HCT116 (cell line): ENCODE data around the gene INO80. TPM values are rescaled to one million over a fixed set of nuclear protein-coding genes. Genes with fewer than 3 reads are reported as not detected.

Experiments used
- ATAC-seq: fragments of 200-7000 bp; cut with Tn5 transposase; 2 replicates; pipeline ENCODE4 v1.9.1; 2020; ENCODE audit warnings: mild to moderate bottlenecking, moderate library complexity
- BruUV-seq: library from RNA; stranded (reverse); fragments of 400-500 nt; replicated peaks from 2 replicates; lab custom pipeline; 2021; lab: Mats Ljungman, UMichigan
- CTCF ChIA-PET: fragments of 300-600 bp; sonication (Branson Sonifier 250); formaldehyde crosslinking; loops from one replicate; lab custom pipeline; 2021; ENCODE audit warnings: antibody characterized with exemption; lab: Charles Lee
- POLR2A ChIA-PET: fragments of 300-600, 350-600 bp; sonication (Branson Sonifier 250); formaldehyde crosslinking; loops from one replicate; lab custom pipeline; 2021; ENCODE audit warnings: antibody characterized with exemption; lab: Charles Lee
- RAD21 ChIA-PET, 2 experiments: fragments of 300-600 bp; sonication (Branson Sonifier 250); formaldehyde crosslinking; loops; one replicate each; lab custom pipeline; 2023; ENCODE audit warnings: low total read pairs in 2 of 2; ENCODE audit not compliant: uncharacterized antibody in 2 of 2, unreplicated experiment in 2 of 2, low non-redundant PET in 1 of 2; lab: Charles Lee
- DNase-seq: peaks from one replicate; pipeline ENCODE4 v3.0.0-alpha.2; 2010; ENCODE audit warnings: low read depth, low spot score
- H2AFZ ChIP-seq: fragments of 200-600 bp; shearing (Covaris generic), sonication (generic); 2 replicates; pipeline ENCODE4 v1.6.1; 2017; ENCODE audit warnings: low read depth, mixed run types, mixed read lengths, antibody characterized with exemption, low read length; ENCODE audit not compliant: poor library complexity, severe bottlenecking
- H3K27ac ChIP-seq: 2 replicates; pipeline ENCODE4 v1.5.1; 2012; ENCODE audit warnings: low read depth, low read length
- H3K27me3 ChIP-seq: fragments of 200-600 bp; sonication (generic); 2 replicates; pipeline ENCODE4 v1.6.1; 2016; ENCODE audit warnings: mixed run types, low read length, mixed read lengths; ENCODE audit not compliant: insufficient read depth
- H3K36me3 ChIP-seq, 2 experiments: fragments of 200-500 bp in 1 of 2; fragments of 200-600 bp in 1 of 2; sonication (Bioruptor generic) in 1 of 2; sonication (generic) in 1 of 2; 2 replicates each; pipeline versions ENCODE4 v1.5.1 to v1.6.1; 2014 to 2016; ENCODE audit warnings: low read length in 2 of 2, inconsistent platforms in 1 of 2, mixed read lengths in 1 of 2, mixed run types in 1 of 2; ENCODE audit not compliant: insufficient read depth in 2 of 2, control insufficient read depth in 1 of 2
- H3K4me1 ChIP-seq, 2 experiments: fragments of 200-600 bp in 1 of 2; sonication (generic) in 1 of 2; 2 replicates each; pipeline versions ENCODE4 v1.5.1 to v1.6.1; 2012 to 2017; ENCODE audit warnings: low read length in 2 of 2, inconsistent platforms in 1 of 2, mild to moderate bottlenecking in 1 of 2, mixed read lengths in 1 of 2, mixed run types in 1 of 2, moderate library complexity in 1 of 2; ENCODE audit not compliant: insufficient read depth in 2 of 2, control insufficient read depth in 1 of 2
- H3K4me2 ChIP-seq: fragments of 200-600 bp; sonication (generic); 2 replicates; pipeline ENCODE4 v1.6.1; 2017; ENCODE audit warnings: mixed run types, low read length, mixed read lengths
- H3K4me3 ChIP-seq, 2 experiments: fragments of 200-600 bp in 1 of 2; sonication (generic) in 1 of 2; replicated peaks in 1 of 2; 2 replicates each; pipeline ENCODE4 v1.5.1; 2011 to 2016; ENCODE audit warnings: low read length in 2 of 2, control low read depth in 1 of 2, low read depth in 1 of 2, mild to moderate bottlenecking in 1 of 2, mixed read lengths in 1 of 2, mixed run types in 1 of 2
- H3K79me2 ChIP-seq: fragments of 200-600 bp; sonication (generic); 2 replicates; pipeline ENCODE4 v1.6.1; 2017; ENCODE audit warnings: mild to moderate bottlenecking, mixed run types, low read length, moderate library complexity, mixed read lengths; ENCODE audit not compliant: insufficient read depth
- H3K9ac ChIP-seq: fragments of 200-600 bp; sonication (generic); 2 replicates; pipeline ENCODE4 v1.6.1; 2016; ENCODE audit warnings: low read length, mixed read lengths
- H3K9me2 ChIP-seq: fragments of 200-600 bp; sonication (generic), shearing (Covaris generic); 2 replicates; pipeline ENCODE4 v1.6.1; 2017; ENCODE audit warnings: mixed run types, mild to moderate bottlenecking, moderate library complexity; ENCODE audit not compliant: insufficient read depth
- H3K9me3 ChIP-seq, 2 experiments: fragments of 200-500 bp in 1 of 2; fragments of 200-600 bp in 1 of 2; sonication (Bioruptor generic) in 1 of 2; sonication (generic) in 1 of 2; 2 replicates each; pipeline ENCODE4 v1.6.1; 2014 to 2017; ENCODE audit warnings: low read length in 2 of 2, mixed read lengths in 2 of 2, inconsistent platforms in 1 of 2, low read depth in 1 of 2, mild to moderate bottlenecking in 1 of 2, mixed run types in 1 of 2, moderate library complexity in 1 of 2; ENCODE audit not compliant: control insufficient read depth in 1 of 2, insufficient read depth in 1 of 2
- H4K20me1 ChIP-seq: fragments of 200-600 bp; sonication (generic), shearing (Covaris generic); 2 replicates; pipeline ENCODE4 v1.6.1; 2017; ENCODE audit warnings: mixed run types, mild to moderate bottlenecking, moderate library complexity; ENCODE audit not compliant: insufficient read depth
- CBX3 ChIP-seq: IDR thresholded peaks from 2 replicates; pipeline ENCODE4 v1.6.1; 2012; ENCODE audit warnings: low read depth
- EGR1 ChIP-seq: IDR thresholded peaks from 2 replicates; pipeline ENCODE4 v1.6.1; 2012; ENCODE audit warnings: low read depth
- FOSL1 ChIP-seq: IDR thresholded peaks from 2 replicates; pipeline ENCODE4 v1.6.1; 2012; ENCODE audit warnings: low read depth
- MAX ChIP-seq: IDR thresholded peaks from 2 replicates; pipeline ENCODE4 v1.6.1; 2012
- POLR2AphosphoS5 ChIP-seq: IDR thresholded peaks from 2 replicates; pipeline ENCODE4 v1.6.1; 2011; ENCODE audit warnings: mild to moderate bottlenecking, low read depth, low read length, moderate library complexity
- RAD21 ChIP-seq: IDR thresholded peaks from 2 replicates; pipeline ENCODE4 v1.6.1; 2012; ENCODE audit warnings: low read depth, mild to moderate bottlenecking
- SIN3A ChIP-seq: IDR thresholded peaks from 2 replicates; pipeline ENCODE4 v1.6.1; 2012; ENCODE audit warnings: low read depth
- SP1 ChIP-seq: IDR thresholded peaks from 2 replicates; pipeline ENCODE4 v1.6.1; 2012; ENCODE audit warnings: low read depth
- SRF ChIP-seq: IDR thresholded peaks from 2 replicates; pipeline ENCODE4 v1.6.1; 2012; ENCODE audit warnings: low read depth
- ZNF274 ChIP-seq: fragments of 200-500 bp; sonication (Bioruptor generic); IDR thresholded peaks from 2 replicates; pipeline ENCODE4 v1.6.1; 2014; ENCODE audit warnings: mild to moderate bottlenecking, low read depth, low read length, inconsistent platforms
- intact Hi-C: fragments of 100-400 bp; cut with micrococcal nuclease; formaldehyde crosslinking; loops from 2 replicates; pipeline ENCODE4 v1.10.0; 2022
- total RNA-seq: library from RNA; stranded (reverse); gene quantifications from one replicate; pipeline ENCODE4 v1.2.1, GENCODE V29; 2021; ENCODE audit not compliant: unreplicated experiment
- TF ChIP-seq, protein P1 (sequence below), 3 experiments: fragments of 200-600 bp in 1 of 3; sonication (generic) in 1 of 3; IDR thresholded peaks in 2 of 3; conservative IDR thresholded peaks in 1 of 3; 2 replicates each; pipeline ENCODE4 v1.5.1; 2012 to 2017; ENCODE audit warnings: low read depth in 2 of 3, low read length in 2 of 3, antibody characterized with exemption in 1 of 3, borderline replicate concordance in 1 of 3, control low read depth in 1 of 3, mild to moderate bottlenecking in 1 of 3, mixed read lengths in 1 of 3, mixed run types in 1 of 3, moderate library complexity in 1 of 3; ENCODE audit not compliant: insufficient read depth in 1 of 3
- TF ChIP-seq, protein P2 (sequence below): IDR thresholded peaks from 2 replicates; pipeline ENCODE4 v1.6.1; 2012; ENCODE audit warnings: low read depth

INO80 gene
- total RNA-seq, 1 experiment from 2014 or later, result 28.2 TPM

DNA sequence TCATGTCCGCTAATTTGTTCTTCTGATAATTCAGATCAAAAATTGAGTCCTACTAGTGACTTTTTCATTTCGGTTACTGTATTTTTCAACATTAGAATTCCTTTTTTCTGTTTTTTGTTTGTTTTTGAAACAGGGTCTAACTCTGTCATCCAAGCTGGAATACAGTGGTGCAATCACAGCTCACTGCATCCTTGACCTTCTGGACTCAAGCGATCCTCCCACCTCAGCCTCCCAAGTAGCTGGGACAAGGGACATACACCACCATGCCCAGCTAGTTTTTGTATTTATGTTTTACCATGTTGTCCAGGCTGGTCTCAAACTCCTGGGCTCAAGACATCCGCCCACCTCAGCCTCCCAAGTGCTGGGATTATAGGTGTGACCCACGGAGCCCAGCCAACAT is 8.0 kb upstream of the INO80 start:
- H3K36me3 ChIP-seq, result no peaks in the 10 kb centered on the region
- no peaks in the 10 kb centered on the region for H3K9me2 ChIP-seq
- H3K4me3 ChIP-seq, result no peak overlapping the region
- H2AFZ ChIP-seq, result no peak overlapping the region
- TF ChIP-seq SP1, result no peak
- TF ChIP-seq SIN3A, result no peak
- no peak for TF ChIP-seq SRF
- TF ChIP-seq EGR1, result no peak
- TF ChIP-seq RAD21, result no peak
- no peak for TF ChIP-seq FOSL1
- TF ChIP-seq CBX3, result no peak
- TF ChIP-seq, protein P1, sequence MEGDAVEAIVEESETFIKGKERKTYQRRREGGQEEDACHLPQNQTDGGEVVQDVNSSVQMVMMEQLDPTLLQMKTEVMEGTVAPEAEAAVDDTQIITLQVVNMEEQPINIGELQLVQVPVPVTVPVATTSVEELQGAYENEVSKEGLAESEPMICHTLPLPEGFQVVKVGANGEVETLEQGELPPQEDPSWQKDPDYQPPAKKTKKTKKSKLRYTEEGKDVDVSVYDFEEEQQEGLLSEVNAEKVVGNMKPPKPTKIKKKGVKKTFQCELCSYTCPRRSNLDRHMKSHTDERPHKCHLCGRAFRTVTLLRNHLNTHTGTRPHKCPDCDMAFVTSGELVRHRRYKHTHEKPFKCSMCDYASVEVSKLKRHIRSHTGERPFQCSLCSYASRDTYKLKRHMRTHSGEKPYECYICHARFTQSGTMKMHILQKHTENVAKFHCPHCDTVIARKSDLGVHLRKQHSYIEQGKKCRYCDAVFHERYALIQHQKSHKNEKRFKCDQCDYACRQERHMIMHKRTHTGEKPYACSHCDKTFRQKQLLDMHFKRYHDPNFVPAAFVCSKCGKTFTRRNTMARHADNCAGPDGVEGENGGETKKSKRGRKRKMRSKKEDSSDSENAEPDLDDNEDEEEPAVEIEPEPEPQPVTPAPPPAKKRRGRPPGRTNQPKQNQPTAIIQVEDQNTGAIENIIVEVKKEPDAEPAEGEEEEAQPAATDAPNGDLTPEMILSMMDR (IDR thresholded peaks at IDR 0.05 in 2 of 3, conservative IDR thresholded peaks at IDR 0.05 in 1 of 3; ENCODE audit: borderline replicate concordance in 1 of 3, insufficient read depth in 1 of 3, low read depth in 2 of 3, low read length in 2 of 3), result no peak
- TF ChIP-seq, protein P2, sequence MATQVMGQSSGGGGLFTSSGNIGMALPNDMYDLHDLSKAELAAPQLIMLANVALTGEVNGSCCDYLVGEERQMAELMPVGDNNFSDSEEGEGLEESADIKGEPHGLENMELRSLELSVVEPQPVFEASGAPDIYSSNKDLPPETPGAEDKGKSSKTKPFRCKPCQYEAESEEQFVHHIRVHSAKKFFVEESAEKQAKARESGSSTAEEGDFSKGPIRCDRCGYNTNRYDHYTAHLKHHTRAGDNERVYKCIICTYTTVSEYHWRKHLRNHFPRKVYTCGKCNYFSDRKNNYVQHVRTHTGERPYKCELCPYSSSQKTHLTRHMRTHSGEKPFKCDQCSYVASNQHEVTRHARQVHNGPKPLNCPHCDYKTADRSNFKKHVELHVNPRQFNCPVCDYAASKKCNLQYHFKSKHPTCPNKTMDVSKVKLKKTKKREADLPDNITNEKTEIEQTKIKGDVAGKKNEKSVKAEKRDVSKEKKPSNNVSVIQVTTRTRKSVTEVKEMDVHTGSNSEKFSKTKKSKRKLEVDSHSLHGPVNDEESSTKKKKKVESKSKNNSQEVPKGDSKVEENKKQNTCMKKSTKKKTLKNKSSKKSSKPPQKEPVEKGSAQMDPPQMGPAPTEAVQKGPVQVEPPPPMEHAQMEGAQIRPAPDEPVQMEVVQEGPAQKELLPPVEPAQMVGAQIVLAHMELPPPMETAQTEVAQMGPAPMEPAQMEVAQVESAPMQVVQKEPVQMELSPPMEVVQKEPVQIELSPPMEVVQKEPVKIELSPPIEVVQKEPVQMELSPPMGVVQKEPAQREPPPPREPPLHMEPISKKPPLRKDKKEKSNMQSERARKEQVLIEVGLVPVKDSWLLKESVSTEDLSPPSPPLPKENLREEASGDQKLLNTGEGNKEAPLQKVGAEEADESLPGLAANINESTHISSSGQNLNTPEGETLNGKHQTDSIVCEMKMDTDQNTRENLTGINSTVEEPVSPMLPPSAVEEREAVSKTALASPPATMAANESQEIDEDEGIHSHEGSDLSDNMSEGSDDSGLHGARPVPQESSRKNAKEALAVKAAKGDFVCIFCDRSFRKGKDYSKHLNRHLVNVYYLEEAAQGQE, result no peak
- TF ChIP-seq MAX, result no peak
- TF ChIP-seq ZNF274, result no peak
- TF ChIP-seq POLR2AphosphoS5, result no peak
- TF ChIP-seq, all 23 proteins: peak for 0
- H3K79me2 ChIP-seq, result no peaks in the 10 kb centered on the region
- DNase-seq, result no peak
- H3K9me3 ChIP-seq, result no peaks in the 10 kb centered on the region
- no peak overlapping the region for H3K27ac ChIP-seq
- intact Hi-C loops, result no loop called here
- no peaks in the 10 kb centered on the region for H3K27me3 ChIP-seq
- H4K20me1 ChIP-seq, result no peaks in the 10 kb centered on the region
- H3K9ac ChIP-seq, result no peak overlapping the region
- POLR2A ChIA-PET, result no interaction called here
- no peak for ATAC-seq
- RAD21 ChIA-PET, result no interaction called here
- no TSS peak for BruUV-seq
- no peak overlapping the region for H3K4me2 ChIP-seq
- CTCF ChIA-PET, result no interaction called here
- H3K4me1 ChIP-seq, result peaks cover 0 to 17% of the 10 kb centered on the region in 2 experiments; a peak in 2 of 4 replicates
